ENCODE results near the gene LSAMP. TPM values are rescaled to one million over a fixed set of nuclear protein-coding genes. Genes with fewer than 3 reads are reported as not detected.
"Not testable (repeated sequence)": the region's sequence is repeated elsewhere in the genome, so short reads cannot be mapped to it uniquely, and the experiment has no call there.

The LSAMP gene
- total RNA-seq, 1 experiment from 2014 or later = 45.1 TPM

GRCh38 chr3:116208830-116209229 lies 236.5 kb downstream of the LSAMP start:
- DNase-seq (ENCODE audit: low spot score); in situ Hi-C loops (cut with HindIII; ENCODE audit: low sequenced_read_pairs): not testable (repeated sequence)

- in situ Hi-C loops (cut with HindIII; ENCODE audit: low sequenced_read_pairs) = no loop called here
- peak; percentile 64 for DNase-seq (ENCODE audit: low spot score)
Measured at GRCh38 chr3:116200956-116201690, 244.2 kb downstream of the LSAMP start.

DNA sequence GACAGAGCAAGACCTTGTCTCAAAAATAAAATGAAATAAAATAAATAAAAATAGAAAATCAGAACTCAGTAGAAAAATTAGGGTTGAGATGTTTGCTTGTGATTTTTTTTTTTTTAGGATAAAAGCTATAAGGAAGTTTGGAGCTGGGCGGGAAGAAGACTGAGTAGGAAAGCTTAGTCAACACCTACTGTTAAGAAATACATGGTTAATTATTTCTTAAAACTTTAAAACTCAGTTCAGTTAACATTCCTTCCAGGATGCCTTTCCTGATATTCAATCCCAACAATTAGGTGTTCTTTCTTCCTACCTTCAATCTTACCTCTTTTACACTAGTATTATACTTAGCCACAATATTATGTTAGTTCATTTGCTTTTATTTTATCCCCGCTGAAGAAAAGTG lies 246.2 kb downstream of the LSAMP start:
- in situ Hi-C loops (cut with HindIII; ENCODE audit: low sequenced_read_pairs) = no loop called here
- no peak for DNase-seq (ENCODE audit: low spot score)

DNA sequence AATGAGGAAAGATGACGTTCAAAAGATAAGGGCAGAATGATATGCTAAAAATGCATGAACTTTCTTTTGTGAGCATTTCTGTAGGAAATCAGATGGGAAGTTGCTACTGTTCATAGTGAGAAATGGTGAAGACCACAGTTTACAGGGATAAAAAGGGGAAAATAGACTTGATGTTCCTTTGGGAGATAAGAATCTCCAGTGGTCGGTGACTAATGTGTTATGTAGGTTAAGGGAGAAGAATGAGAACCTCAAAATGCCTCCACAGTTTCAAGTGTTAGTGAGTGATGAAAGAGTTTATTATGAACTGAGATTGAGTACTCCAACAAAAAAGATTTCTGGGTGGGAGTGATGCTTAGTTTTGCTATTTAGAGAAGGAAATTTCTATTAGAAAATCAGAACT lies 247.2 kb downstream of the LSAMP start:
- in situ Hi-C loops (cut with HindIII; ENCODE audit: low sequenced_read_pairs) = no loop called here

GRCh38 chr3:116192464-116192863 lies 252.8 kb downstream of the LSAMP start:
- in situ Hi-C loops (cut with HindIII; ENCODE audit: low sequenced_read_pairs) = no loop called here
- no peak for DNase-seq (ENCODE audit: low spot score)

More for the DNA sequence above, 247.2 kb downstream of the LSAMP start:
- DNase-seq (ENCODE audit: low spot score) = no peak

GRCh38 chr3:116191409-116191808 lies 253.9 kb downstream of the LSAMP start:
- no peak for DNase-seq (ENCODE audit: low spot score)
- in situ Hi-C loops (cut with HindIII; ENCODE audit: low sequenced_read_pairs) = no loop called here

DNA sequence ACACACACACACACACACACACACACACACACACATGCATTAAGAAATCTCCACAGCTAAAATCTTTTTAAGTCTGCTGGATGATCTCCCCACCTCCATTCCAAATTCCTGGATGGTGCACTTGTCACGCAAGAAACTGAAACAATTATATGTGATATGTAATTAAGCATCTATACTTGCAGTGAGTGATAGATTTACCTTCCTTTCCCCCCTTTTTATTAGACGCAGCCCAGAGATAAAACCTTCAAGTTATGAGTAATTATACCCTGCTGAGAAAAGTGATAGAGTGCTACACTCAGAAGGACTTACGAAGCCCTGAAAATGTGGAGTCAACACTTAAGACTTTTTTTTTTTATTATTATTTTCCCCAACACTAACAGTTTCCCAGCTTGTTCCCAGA lies 255.2 kb downstream of the LSAMP start:
- in situ Hi-C loops (cut with HindIII; ENCODE audit: low sequenced_read_pairs) = no loop called here
- no peak for DNase-seq (ENCODE audit: low spot score)

DNA sequence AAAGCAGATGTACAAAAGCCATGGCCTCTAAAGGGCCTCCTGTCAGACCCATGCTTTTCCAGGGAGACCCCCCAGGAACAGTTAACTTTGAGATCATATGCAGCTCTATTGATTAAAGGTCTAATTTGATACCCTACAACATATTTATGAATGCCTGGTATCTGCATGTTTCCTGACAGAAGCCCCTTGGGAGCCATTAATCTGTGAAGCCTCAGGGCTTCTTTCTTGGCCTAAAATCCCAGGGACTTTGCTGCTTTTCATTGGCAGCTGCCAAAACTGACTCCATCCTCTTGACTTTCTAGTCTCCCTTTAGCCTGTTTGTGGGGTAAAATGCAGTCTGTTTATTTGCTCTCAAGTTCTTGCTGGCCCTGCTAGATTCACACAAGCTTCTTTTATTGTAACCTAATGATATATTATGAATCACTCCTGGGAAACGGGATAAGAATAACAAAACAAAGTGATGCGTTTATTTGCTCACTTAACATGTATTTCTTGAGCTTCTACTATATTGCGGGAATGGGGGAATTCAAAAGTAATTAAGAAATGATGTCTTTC lies 257.0 kb downstream of the LSAMP start:
- in situ Hi-C loops (cut with HindIII; ENCODE audit: low sequenced_read_pairs) = no loop called here
- no peak for DNase-seq (ENCODE audit: low spot score)

DNA sequence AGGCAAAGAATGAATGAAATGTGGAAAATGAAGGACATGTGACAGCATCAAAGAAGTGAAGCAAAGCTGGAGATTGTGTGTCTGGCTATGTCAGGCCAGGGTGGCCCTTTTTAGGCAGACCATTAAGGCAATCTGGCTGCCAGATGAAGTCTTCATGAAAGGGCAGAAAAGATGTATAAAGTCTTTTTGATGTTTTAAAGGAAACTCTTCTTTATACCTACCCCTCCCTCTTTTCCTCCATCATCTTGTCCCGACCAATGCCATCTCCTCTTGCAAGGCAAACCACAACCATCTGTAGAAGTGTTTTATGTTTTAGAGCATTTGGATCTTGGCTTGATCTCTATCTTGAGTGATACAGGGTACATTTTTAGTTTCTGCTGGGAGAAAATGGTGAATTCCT lies 259.2 kb downstream of the LSAMP start:
- no peak for DNase-seq (ENCODE audit: low spot score)
- in situ Hi-C loops (cut with HindIII; ENCODE audit: low sequenced_read_pairs) = no loop called here

DNA sequence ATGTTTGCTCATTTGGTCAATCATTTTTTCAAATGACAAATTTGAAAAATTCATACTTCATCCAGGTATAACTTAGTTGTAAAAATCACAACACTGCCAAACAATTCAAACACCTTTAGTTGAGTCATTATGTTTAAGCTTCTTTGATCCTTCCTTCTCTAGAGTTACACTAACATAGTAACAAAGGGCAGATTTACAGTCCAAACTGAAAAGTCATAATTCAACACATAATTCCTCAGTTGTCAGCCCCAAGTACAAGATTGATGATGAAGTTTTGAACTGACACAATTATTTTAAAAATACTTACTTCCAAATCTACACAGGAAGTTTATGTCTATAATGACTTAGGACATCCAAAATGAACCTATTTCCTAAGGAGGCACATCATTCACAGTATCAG lies 264.1 kb downstream of the LSAMP start:
- in situ Hi-C loops (cut with HindIII; ENCODE audit: low sequenced_read_pairs) = no loop called here
- DNase-seq (ENCODE audit: low spot score) = no peak

- in situ Hi-C loops (cut with HindIII; ENCODE audit: low sequenced_read_pairs) = no loop called here
Measured at GRCh38 chr3:116179091-116179490, 266.2 kb downstream of the LSAMP start.

DNA sequence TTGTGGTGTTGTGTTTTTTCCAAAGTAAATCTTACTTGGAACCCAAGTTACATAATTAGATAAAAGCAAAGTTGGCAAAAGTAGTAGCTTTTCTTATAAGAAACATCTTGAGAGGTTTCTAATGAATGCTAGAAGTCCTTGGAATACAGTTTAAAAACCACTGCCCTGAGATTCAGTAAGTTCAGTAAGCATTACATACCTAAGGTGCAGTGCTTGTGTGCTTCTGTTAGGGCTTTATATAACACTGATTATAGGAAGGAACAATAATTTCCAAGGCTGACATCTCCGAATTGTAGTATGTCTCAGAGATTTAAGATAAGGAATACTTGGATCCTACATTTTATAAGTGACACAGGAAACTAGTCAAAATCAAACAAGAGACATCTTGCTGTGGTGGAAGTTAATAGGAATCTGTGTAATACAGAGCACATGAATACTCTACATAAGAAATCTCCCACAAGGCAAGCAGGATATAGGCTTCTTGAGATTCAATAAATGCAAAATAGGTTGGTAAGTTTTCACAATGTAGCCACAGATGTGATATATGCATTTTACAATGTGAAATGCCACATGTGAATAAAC lies 268.2 kb downstream of the LSAMP start:
- in situ Hi-C loops (cut with HindIII; ENCODE audit: low sequenced_read_pairs) = no loop called here
- no peak for DNase-seq (ENCODE audit: low spot score)

More at GRCh38 chr3:116179091-116179490, 266.2 kb downstream of the LSAMP start:
- DNase-seq (ENCODE audit: low spot score) = no peak

DNA sequence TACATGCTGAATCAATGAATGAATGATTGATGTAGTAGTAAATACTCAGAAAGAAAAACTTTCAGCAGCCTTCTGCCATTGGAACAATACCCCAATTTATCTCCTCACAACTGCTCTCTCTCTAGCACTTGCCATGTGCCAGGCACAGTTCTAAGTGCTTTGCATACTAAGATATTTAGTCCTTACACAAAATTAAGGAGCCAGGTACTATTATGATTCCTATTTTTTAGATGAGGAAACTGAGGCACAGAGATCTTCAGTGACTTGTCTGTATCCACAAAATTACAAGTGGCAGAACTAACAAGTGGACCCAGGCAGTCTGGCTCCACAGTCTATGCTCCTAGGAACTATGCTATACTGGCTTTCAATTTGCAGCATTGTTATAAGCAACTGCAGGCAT lies 279.2 kb downstream of the LSAMP start:
- no peak for DNase-seq (ENCODE audit: low spot score)
- in situ Hi-C loops (cut with HindIII; ENCODE audit: low sequenced_read_pairs) = no loop called here

GRCh38 chr3:116165641-116166040 lies 279.6 kb downstream of the LSAMP start:
- no peak for DNase-seq (ENCODE audit: low spot score)
- in situ Hi-C loops (cut with HindIII; ENCODE audit: low sequenced_read_pairs) = no loop called here

GRCh38 chr3:116165135-116165534 lies 280.2 kb downstream of the LSAMP start:
- DNase-seq (ENCODE audit: low spot score) = peak; percentile 30
- in situ Hi-C loops (cut with HindIII; ENCODE audit: low sequenced_read_pairs) = no loop called here

GRCh38 chr3:116164039-116164438 lies 281.2 kb downstream of the LSAMP start:
- in situ Hi-C loops (cut with HindIII; ENCODE audit: low sequenced_read_pairs) = no loop called here
- DNase-seq (ENCODE audit: low spot score) = no peak

GRCh38 chr3:116161575-116162525 lies 283.4 kb downstream of the LSAMP start:
- no peak for DNase-seq (ENCODE audit: low spot score)
- in situ Hi-C loops (cut with HindIII; ENCODE audit: low sequenced_read_pairs) = no loop called here

GRCh38 chr3:116160594-116160993 lies 284.7 kb downstream of the LSAMP start:
- in situ Hi-C loops (cut with HindIII; ENCODE audit: low sequenced_read_pairs) = no loop called here
- DNase-seq (ENCODE audit: low spot score) = no peak

- peak; percentile 71 for DNase-seq (ENCODE audit: low spot score)
- in situ Hi-C loops (cut with HindIII; ENCODE audit: low sequenced_read_pairs) = no loop called here
Measured at GRCh38 chr3:116155841-116156240, 289.4 kb downstream of the LSAMP start.

- DNase-seq (ENCODE audit: low spot score) = no peak
- in situ Hi-C loops (cut with HindIII; ENCODE audit: low sequenced_read_pairs) = no loop called here
Measured at GRCh38 chr3:116154389-116154788, 290.9 kb downstream of the LSAMP start.

Data from G401 (cell line).